GM18861 (cell line): ENCODE results near the gene WDR72.

ENCODE experiments used
- ATAC-seq: cut with Tn5 transposase; IDR thresholded peaks from one replicate; pipeline ENCODE4 v1.9.1; 2021; ENCODE audit not compliant: unreplicated experiment

Gene WDR72

GRCh38 chr15:53472210-53472609 lies 287.3 kb downstream of the WDR72 start:
- ATAC-seq = no peak

- no peak for ATAC-seq
These were observed 288.7 kb downstream of the WDR72 start for GRCh38 chr15:53470743-53471142.

GRCh38 chr15:53469422-53469821 lies 290.0 kb downstream of the WDR72 start:
- no peak for ATAC-seq
